ENCODE data around the gene KIF19.
A peak's percentile ranks its signal among the peaks of the same experiment; 100 is the strongest.
"Not testable (repeated sequence)": the region's sequence is repeated elsewhere in the genome, so short reads cannot be mapped to it uniquely, and the experiment has no call there.

Gene KIF19

DNA sequence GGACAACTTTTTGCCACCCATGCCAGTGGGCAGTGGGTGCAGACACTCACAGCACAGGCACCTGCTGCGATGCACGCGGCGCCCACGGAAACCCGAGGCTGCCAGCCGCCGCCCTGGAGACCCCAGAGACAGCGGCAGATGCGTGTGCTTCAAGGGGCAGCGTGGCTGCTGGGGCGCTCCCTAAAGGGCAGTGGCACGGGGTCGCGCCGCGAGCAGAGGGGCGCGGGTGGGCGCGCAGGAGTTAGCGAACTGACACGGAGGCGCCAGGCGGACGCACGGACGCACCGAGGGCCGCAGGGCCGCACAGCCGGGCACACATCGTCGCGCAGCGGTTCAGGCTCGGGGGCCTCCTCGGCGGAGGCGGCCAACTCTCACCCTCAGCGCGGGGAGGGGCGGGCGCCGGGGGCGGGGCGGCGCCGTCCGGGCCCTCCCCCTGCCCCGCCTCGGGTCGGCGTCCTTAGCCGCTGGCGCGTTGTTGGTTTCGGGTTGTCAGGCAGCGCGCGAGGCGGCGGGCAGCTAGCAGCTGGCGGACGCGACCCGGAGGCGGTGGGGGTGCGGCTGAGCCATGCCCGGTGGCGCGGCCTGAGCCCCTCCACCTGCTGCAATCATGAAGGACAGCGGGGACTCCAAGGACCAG is at the start of gene KIF19:
TSS of gene KIF19 (plus strand) at position 484 of the 637 bp plus-strand sequence. CDS start at position 608, 124 bp downstream.
- DNase-seq, result peak in 1 of 2 experiments; percentile 31

- no peak for DNase-seq
These were observed 49.5 kb upstream of the KIF19 start for GRCh38 chr17:74276541-74277009.

GRCh38 chr17:74277935-74278334 is 48.1 kb upstream of the KIF19 start:
- no peak for DNase-seq

GRCh38 chr17:74279617-74280016 is 46.4 kb upstream of the KIF19 start:
- not testable (repeated sequence) for DNase-seq

- DNase-seq, result no peak
These were observed 45.9 kb upstream of the KIF19 start for GRCh38 chr17:74280093-74280513.

DNA sequence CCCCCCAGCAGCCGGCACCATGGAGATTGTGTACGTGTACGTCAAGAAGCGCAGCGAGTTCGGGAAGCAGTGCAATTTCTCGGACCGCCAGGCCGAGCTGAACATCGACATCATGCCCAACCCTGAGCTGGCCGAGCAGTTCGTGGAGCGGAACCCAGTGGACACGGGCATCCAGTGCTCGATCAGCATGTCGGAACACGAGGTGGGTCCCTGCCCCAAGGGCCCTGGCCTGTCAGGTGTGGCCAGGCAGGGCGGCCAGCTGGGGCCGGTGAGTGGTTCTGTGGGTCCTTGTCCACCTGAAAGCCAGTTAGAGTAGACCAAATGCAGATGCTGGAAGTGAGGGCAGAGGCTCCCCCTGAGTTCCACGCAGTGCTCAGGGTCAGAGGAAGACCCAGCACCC is 44.2 kb upstream of the KIF19 start:
- no peak for DNase-seq

DNA sequence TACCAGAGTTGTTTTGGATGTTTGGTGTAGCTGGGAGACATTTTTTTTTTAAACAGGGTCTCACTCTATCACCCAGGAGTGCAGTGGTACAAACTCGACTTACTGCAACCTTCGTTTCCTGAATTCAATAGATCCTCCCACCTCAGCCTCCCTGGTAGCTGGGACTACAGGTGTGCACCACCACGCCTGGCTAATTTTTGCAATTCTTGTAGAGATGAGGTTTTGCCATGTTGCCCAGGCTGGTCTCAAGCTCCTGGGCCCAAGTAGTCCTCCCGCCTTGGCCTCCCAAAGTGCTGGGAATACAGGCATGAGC is 43.8 kb upstream of the KIF19 start:
- DNase-seq, result not testable (repeated sequence)

GRCh38 chr17:74282587-74283370 is 43.2 kb upstream of the KIF19 start:
- no peak for DNase-seq

DNA sequence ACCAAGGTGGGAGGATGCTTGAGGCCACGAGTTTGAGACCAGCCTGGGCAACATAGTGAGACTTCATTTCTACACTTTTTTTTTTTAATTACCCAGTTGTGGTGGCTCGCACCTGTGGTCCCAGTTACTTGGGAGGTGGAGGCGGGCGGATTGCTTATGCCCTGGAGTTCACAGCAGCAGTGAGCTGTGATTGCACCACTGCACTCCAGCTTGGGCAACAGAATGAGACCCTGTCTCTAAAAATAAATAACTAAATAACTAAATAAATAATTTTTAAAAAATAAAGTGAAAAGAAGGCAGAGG is 42.7 kb upstream of the KIF19 start:
- no peak for DNase-seq

GRCh38 chr17:74287031-74287602 is 38.9 kb upstream of the KIF19 start:
- DNase-seq, result no peak

DNA sequence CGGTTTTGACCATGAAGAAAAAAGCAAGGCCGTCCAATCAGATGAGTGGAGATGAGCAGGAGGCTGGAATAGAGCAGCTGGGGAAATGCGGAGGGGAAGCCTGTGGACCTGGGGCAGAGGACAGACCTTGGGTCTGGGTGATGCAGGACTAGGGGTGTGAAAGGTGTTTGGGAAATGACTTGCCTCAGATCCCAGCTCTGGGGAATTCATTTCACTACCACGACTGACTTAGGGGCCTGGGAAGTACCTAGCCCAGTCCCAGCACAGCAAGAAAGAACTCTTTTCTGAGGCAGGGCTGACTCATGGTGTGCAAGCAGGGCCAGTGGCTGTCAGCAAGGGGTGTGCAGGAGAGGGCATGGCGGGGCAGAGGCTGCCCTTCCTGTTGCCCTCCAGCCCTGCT is 37.2 kb upstream of the KIF19 start:
- no peak for DNase-seq

DNA sequence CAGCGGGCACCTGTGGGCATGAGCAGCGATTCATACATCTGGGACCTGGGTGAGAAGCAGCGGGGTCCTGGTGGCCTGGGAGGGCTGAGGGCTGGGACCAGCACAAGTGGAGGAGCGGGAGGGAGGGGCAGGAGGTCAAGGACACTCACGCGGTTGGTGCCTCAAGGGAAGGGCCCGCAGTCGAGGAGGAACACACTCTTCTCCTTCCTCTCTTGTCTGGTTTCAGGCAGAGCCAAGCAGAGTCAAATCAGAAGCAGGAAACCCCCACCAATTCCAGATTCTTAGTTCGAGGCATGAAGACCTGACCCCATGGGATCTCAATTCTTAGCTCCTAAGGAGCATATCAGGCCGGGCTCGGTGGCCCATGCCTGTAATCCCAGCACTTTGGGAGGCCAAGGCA is 36.3 kb upstream of the KIF19 start:
- no peak for DNase-seq

GRCh38 chr17:74290340-74290739 is 35.7 kb upstream of the KIF19 start:
- no peak for DNase-seq

DNA sequence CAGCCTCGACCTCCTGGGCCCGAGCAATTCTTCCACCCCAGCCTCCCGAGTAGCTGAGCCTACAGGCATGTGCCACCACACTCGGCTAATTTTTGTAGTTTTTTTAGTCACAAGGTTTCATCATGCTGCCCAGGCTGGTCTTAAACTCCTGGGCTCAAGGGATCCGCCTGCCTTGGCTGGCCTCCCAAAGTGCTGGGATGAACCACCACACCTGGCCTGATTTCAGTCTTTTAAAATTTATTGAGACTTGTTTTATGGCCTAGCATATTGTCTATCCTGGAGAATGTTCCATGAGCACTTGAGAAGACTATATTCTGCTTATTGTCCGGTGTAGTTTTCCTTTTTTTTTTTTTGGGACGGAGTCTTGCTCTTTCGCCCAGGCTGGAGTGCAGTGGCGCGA is 33.5 kb upstream of the KIF19 start:
- no peak for DNase-seq

- DNase-seq, result no peak
These were observed 30.1 kb upstream of the KIF19 start for GRCh38 chr17:74295625-74296547.

DNA sequence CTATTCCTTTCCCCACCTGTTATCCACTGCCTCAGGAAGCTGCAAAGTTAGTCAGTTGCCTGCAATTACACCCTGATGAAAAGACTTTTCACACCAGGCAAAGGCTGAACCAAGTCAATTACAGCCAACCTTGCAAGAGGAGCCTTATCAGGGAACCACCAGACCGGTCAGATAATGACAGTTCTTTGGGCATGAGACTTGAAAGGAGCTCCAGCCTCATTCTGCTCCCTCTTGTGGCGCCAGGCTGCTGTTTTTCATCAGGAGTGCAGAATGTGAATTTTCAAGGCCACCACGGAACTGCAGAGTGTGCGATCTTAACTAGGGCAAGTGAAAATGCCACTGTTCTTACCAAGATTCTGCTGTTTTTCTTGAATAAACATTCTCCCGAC is 29.5 kb upstream of the KIF19 start:
- DNase-seq, result peak in 1 of 2 experiments; percentile 29

GRCh38 chr17:74297941-74298340 is 28.1 kb upstream of the KIF19 start:
- no peak for DNase-seq

GRCh38 chr17:74298778-74299177 is 27.2 kb upstream of the KIF19 start:
- DNase-seq, result no peak

- DNase-seq, result no peak
These were observed 26.6 kb upstream of the KIF19 start for GRCh38 chr17:74299226-74300009.

- no peak for DNase-seq
These were observed 22.7 kb upstream of the KIF19 start for GRCh38 chr17:74303305-74303704.

- DNase-seq, result no peak
These were observed 21.8 kb upstream of the KIF19 start for GRCh38 chr17:74304184-74304583.

GRCh38 chr17:74305865-74306654 is 20.0 kb upstream of the KIF19 start:
- no peak for DNase-seq

All from NCI-H1930 (cell line).